ENCODE data around the gene CDKN1A. TPM values are rescaled to one million over a fixed set of nuclear protein-coding genes. Genes with fewer than 3 reads are reported as not detected.

The CDKN1A gene
- total RNA-seq, 1 experiment from 2014 or later = 142 TPM

- no peak for DNase-seq (ENCODE audit: low spot score)
These were observed 1.3 kb upstream of the CDKN1A start for GRCh38 chr6:36677059-36677749.

GRCh38 chr6:36677753-36678487 lies 594 bp upstream of the CDKN1A start:
- peak; percentile 45 for DNase-seq (ENCODE audit: low spot score)

GRCh38 chr6:36679043-36679833 lies 724 bp downstream of the CDKN1A start:
- peak; percentile 48 for DNase-seq (ENCODE audit: low spot score)

- DNase-seq (ENCODE audit: low spot score) = no peak
These were observed 4.0 kb downstream of the CDKN1A start for GRCh38 chr6:36682328-36683144.

GRCh38 chr6:36683145-36683655 lies 4.7 kb downstream of the CDKN1A start:
- DNase-seq (ENCODE audit: low spot score) = no peak

- DNase-seq (ENCODE audit: low spot score) = no peak
These were observed 5.3 kb downstream of the CDKN1A start for GRCh38 chr6:36683656-36684446.

GRCh38 chr6:36684447-36684812 lies 5.9 kb downstream of the CDKN1A start:
- no peak for DNase-seq (ENCODE audit: low spot score)

GRCh38 chr6:36685166-36685924 lies 6.8 kb downstream of the CDKN1A start:
- no peak for DNase-seq (ENCODE audit: low spot score)

- DNase-seq (ENCODE audit: low spot score) = no peak
These were observed 7.6 kb downstream of the CDKN1A start for GRCh38 chr6:36685926-36686667.

- no peak for DNase-seq (ENCODE audit: low spot score)
These were observed 8.4 kb downstream of the CDKN1A start for GRCh38 chr6:36686668-36687513.

GRCh38 chr6:36688063-36688738 lies 9.7 kb downstream of the CDKN1A start:
- no peak for DNase-seq (ENCODE audit: low spot score)

GRCh38 chr6:36688739-36689075 lies 10.2 kb downstream of the CDKN1A start:
- no peak for DNase-seq (ENCODE audit: low spot score)

GRCh38 chr6:36691011-36691410 lies 12.5 kb downstream of the CDKN1A start:
- no peak for DNase-seq (ENCODE audit: low spot score)

- DNase-seq (ENCODE audit: low spot score) = no peak
These were observed 13.1 kb downstream of the CDKN1A start for GRCh38 chr6:36691612-36692011.

- no peak for DNase-seq (ENCODE audit: low spot score)
These were observed 13.7 kb downstream of the CDKN1A start for GRCh38 chr6:36692220-36692619.

GRCh38 chr6:36692861-36693702 lies 14.6 kb downstream of the CDKN1A start:
- no peak for DNase-seq (ENCODE audit: low spot score)

- DNase-seq (ENCODE audit: low spot score) = no peak
These were observed 16.1 kb downstream of the CDKN1A start for GRCh38 chr6:36694616-36695015.

Data from H4 (cell line).